ENCODE results near the gene NSD1. TPM values are rescaled to one million over a fixed set of nuclear protein-coding genes. Genes with fewer than 3 reads are reported as not detected.

Gene NSD1
- total RNA-seq, 1 donor from 2014 or later: 111 TPM

- H3K4me1 Mint-ChIP-seq (ENCODE audit: unreplicated experiment): no peaks in the 10 kb centered on the region
- no peak overlapping the region for H3K27ac Mint-ChIP-seq (ENCODE audit: unreplicated experiment)
- no peak overlapping the region for H3K4me3 Mint-ChIP-seq (ENCODE audit: unreplicated experiment)
- no peak for DNase-seq (ENCODE audit: low spot score)
- H3K9me3 Mint-ChIP-seq (ENCODE audit: unreplicated experiment): no peaks in the 10 kb centered on the region
- no peaks in the 10 kb centered on the region for H3K27me3 Mint-ChIP-seq (ENCODE audit: unreplicated experiment)
- H3K36me3 Mint-ChIP-seq (ENCODE audit: low read depth, unreplicated experiment): peaks cover 13% of the 10 kb centered on the region
- TF ChIP-seq CTCF (IDR thresholded peaks at IDR 0.05; ENCODE audit: unreplicated experiment): no peak
Measured at GRCh38 chr5:177220576-177220975, 87.0 kb downstream of the NSD1 start.

GRCh38 chr5:177222269-177222668 is 88.7 kb downstream of the NSD1 start:
- peaks cover 13% of the 10 kb centered on the region for H3K36me3 Mint-ChIP-seq (ENCODE audit: low read depth, unreplicated experiment)
- no peak for DNase-seq (ENCODE audit: low spot score)
- H3K27ac Mint-ChIP-seq (ENCODE audit: unreplicated experiment): no peak overlapping the region
- H3K4me3 Mint-ChIP-seq (ENCODE audit: unreplicated experiment): no peak overlapping the region
- H3K4me1 Mint-ChIP-seq (ENCODE audit: unreplicated experiment): no peaks in the 10 kb centered on the region
- no peaks in the 10 kb centered on the region for H3K9me3 Mint-ChIP-seq (ENCODE audit: unreplicated experiment)
- no peak for TF ChIP-seq CTCF (IDR thresholded peaks at IDR 0.05; ENCODE audit: unreplicated experiment)
- no peaks in the 10 kb centered on the region for H3K27me3 Mint-ChIP-seq (ENCODE audit: unreplicated experiment)

- peaks cover 12% of the 10 kb centered on the region for H3K36me3 Mint-ChIP-seq (ENCODE audit: low read depth, unreplicated experiment)
- H3K27ac Mint-ChIP-seq (ENCODE audit: unreplicated experiment): no peak overlapping the region
- TF ChIP-seq CTCF (IDR thresholded peaks at IDR 0.05; ENCODE audit: unreplicated experiment): no peak
- peaks cover 9% of the 10 kb centered on the region for H3K4me1 Mint-ChIP-seq (ENCODE audit: unreplicated experiment)
- H3K27me3 Mint-ChIP-seq (ENCODE audit: unreplicated experiment): peaks cover 1% of the 10 kb centered on the region
- no peaks in the 10 kb centered on the region for H3K9me3 Mint-ChIP-seq (ENCODE audit: unreplicated experiment)
- DNase-seq (ENCODE audit: low spot score): no peak
- no peak overlapping the region for H3K4me3 Mint-ChIP-seq (ENCODE audit: unreplicated experiment)
Measured at GRCh38 chr5:177225798-177226197, 92.2 kb downstream of the NSD1 start.

GRCh38 chr5:177226860-177227259 is 93.3 kb downstream of the NSD1 start:
- H3K9me3 Mint-ChIP-seq (ENCODE audit: unreplicated experiment): no peaks in the 10 kb centered on the region
- H3K36me3 Mint-ChIP-seq (ENCODE audit: low read depth, unreplicated experiment): peaks cover 9% of the 10 kb centered on the region
- H3K4me3 Mint-ChIP-seq (ENCODE audit: unreplicated experiment): no peak overlapping the region
- H3K4me1 Mint-ChIP-seq (ENCODE audit: unreplicated experiment): peaks cover 9% of the 10 kb centered on the region
- H3K27ac Mint-ChIP-seq (ENCODE audit: unreplicated experiment): no peak overlapping the region
- no peak for TF ChIP-seq CTCF (IDR thresholded peaks at IDR 0.05; ENCODE audit: unreplicated experiment)
- no peak for DNase-seq (ENCODE audit: low spot score)
- H3K27me3 Mint-ChIP-seq (ENCODE audit: unreplicated experiment): peaks cover 1% of the 10 kb centered on the region

GRCh38 chr5:177228751-177229150 is 95.2 kb downstream of the NSD1 start:
- H3K4me1 Mint-ChIP-seq (ENCODE audit: unreplicated experiment): peaks cover 9% of the 10 kb centered on the region

More at GRCh38 chr5:177228751-177229150, 95.2 kb downstream of the NSD1 start:
- DNase-seq (ENCODE audit: low spot score): no peak
- Mint-ChIP-seq H3K36me3 (ENCODE audit: low read depth, unreplicated experiment) (peaks cover 9% of the 10 kb centered on the region), H3K27me3 (ENCODE audit: unreplicated experiment) (peaks cover 3% of the 10 kb centered on the region), H3K4me3 (ENCODE audit: unreplicated experiment) (no peak overlapping the region), H3K9me3 (ENCODE audit: unreplicated experiment) (no peaks in the 10 kb centered on the region), H3K27ac (ENCODE audit: unreplicated experiment) (no peak overlapping the region)
- TF ChIP-seq CTCF (IDR thresholded peaks at IDR 0.05; ENCODE audit: unreplicated experiment): no peak

All from endothelial cell (in vitro differentiated cells).